HEK293 (cell line): ENCODE measurements around the gene ALOXE3.

Experiments
- GLI2 ChIP-seq: fragments of 450-650 bp; formaldehyde crosslinking; IDR thresholded peaks from 2 replicates; pipeline ENCODE4; 2017; ENCODE audit warnings: missing biosample characterization, missing genetic modification characterization, low read depth, borderline replicate concordance
- GLI4 ChIP-seq: fragments of 450-650 bp; formaldehyde crosslinking; IDR thresholded peaks from 2 replicates; pipeline ENCODE4 v1.5.1; 2016; ENCODE audit warnings: missing biosample characterization, missing genetic modification characterization
- KLF8 ChIP-seq: fragments of 450-650 bp; formaldehyde crosslinking; IDR thresholded peaks from 2 replicates; pipeline ENCODE4 v1.5.1; 2016; ENCODE audit warnings: missing biosample characterization, missing genetic modification characterization
- KLF9 ChIP-seq: fragments of 450-650 bp; formaldehyde crosslinking; IDR thresholded peaks from 2 replicates; pipeline ENCODE4 v1.5.1; 2016; ENCODE audit warnings: missing biosample characterization, missing genetic modification characterization, low read depth
- PRDM1 ChIP-seq: fragments of 450-650 bp; formaldehyde crosslinking; IDR thresholded peaks from 2 replicates; pipeline ENCODE4; 2016; ENCODE audit warnings: missing biosample characterization, missing genetic modification characterization
- YY1 ChIP-seq: fragments of 450-650 bp; formaldehyde crosslinking; IDR thresholded peaks from 2 replicates; pipeline ENCODE4 v1.5.1; 2018; ENCODE audit warnings: missing biosample characterization, missing genetic modification characterization
- ZBTB48 ChIP-seq: fragments of 450-650 bp; formaldehyde crosslinking; IDR thresholded peaks from 2 replicates; pipeline ENCODE4 v1.5.1; 2016; ENCODE audit warnings: missing biosample characterization, missing genetic modification characterization
- ZNF24 ChIP-seq: fragments of 450-650 bp; formaldehyde crosslinking; IDR thresholded peaks from 2 replicates; pipeline ENCODE4 v1.5.1; 2016; ENCODE audit warnings: missing biosample characterization, missing genetic modification characterization
- ZNF248 ChIP-seq: fragments of 450-650 bp; formaldehyde crosslinking; IDR thresholded peaks from 2 replicates; pipeline ENCODE4 v1.5.1; 2017; ENCODE audit warnings: missing biosample characterization, missing genetic modification characterization
- ZNF350 ChIP-seq: fragments of 450-650 bp; formaldehyde crosslinking; IDR thresholded peaks from 2 replicates; pipeline ENCODE4 v1.5.0; 2017; ENCODE audit warnings: missing biosample characterization, mild to moderate bottlenecking, missing genetic modification characterization
- ZNF501 ChIP-seq: fragments of 450-650 bp; formaldehyde crosslinking; IDR thresholded peaks from 2 replicates; pipeline ENCODE4 v1.5.1; 2016; ENCODE audit warnings: missing biosample characterization, missing genetic modification characterization
- ZNF529 ChIP-seq: fragments of 450-650 bp; formaldehyde crosslinking; IDR thresholded peaks from 2 replicates; pipeline ENCODE4 v1.5.1; 2017; ENCODE audit warnings: missing genetic modification characterization, missing biosample characterization; ENCODE audit not compliant: insufficient replicate concordance
- ZNF549 ChIP-seq: fragments of 450-650 bp; IDR thresholded peaks from 2 replicates; pipeline ENCODE4 v1.5.1; 2018; ENCODE audit warnings: missing biosample characterization, missing genetic modification characterization, mild to moderate bottlenecking, inconsistent platforms, moderate library complexity
- ZNF621 ChIP-seq: fragments of 450-650 bp; formaldehyde crosslinking; IDR thresholded peaks from 2 replicates; pipeline ENCODE4 v1.5.1; 2017; ENCODE audit warnings: missing biosample characterization, missing genetic modification characterization
- ZNF623 ChIP-seq: fragments of 450-650 bp; formaldehyde crosslinking; IDR thresholded peaks from 2 replicates; pipeline ENCODE4 v1.5.1; 2016; ENCODE audit warnings: missing biosample characterization, missing genetic modification characterization
- ZNF624 ChIP-seq: fragments of 450-650 bp; formaldehyde crosslinking; IDR thresholded peaks from 2 replicates; pipeline ENCODE4 v1.5.1; 2017; ENCODE audit warnings: missing biosample characterization, missing genetic modification characterization
- ZNF843 ChIP-seq: fragments of 450-650 bp; formaldehyde crosslinking; IDR thresholded peaks from 2 replicates; pipeline ENCODE4 v1.5.1; 2016; ENCODE audit warnings: missing biosample characterization, missing genetic modification characterization
- ZSCAN16 ChIP-seq: fragments of 450-650 bp; formaldehyde crosslinking; IDR thresholded peaks from 2 replicates; pipeline ENCODE4 v1.5.1; 2016; ENCODE audit warnings: missing biosample characterization, missing genetic modification characterization
- ZSCAN30 ChIP-seq: fragments of 450-650 bp; IDR thresholded peaks from 2 replicates; pipeline ENCODE4 v1.5.1; 2018; ENCODE audit warnings: missing biosample characterization, mild to moderate bottlenecking, missing genetic modification characterization, moderate library complexity
- TF ChIP-seq, protein P1 (sequence below): fragments of 450-650 bp; formaldehyde crosslinking; conservative IDR thresholded peaks from 2 replicates; pipeline ENCODE4 v1.5.1; 2016; ENCODE audit warnings: low read depth, missing biosample characterization, missing genetic modification characterization
- TF ChIP-seq, protein P2 (sequence below): fragments of 450-650 bp; formaldehyde crosslinking; IDR thresholded peaks from 2 replicates; pipeline ENCODE4 v1.5.1; 2016; ENCODE audit warnings: missing biosample characterization, missing genetic modification characterization
- TF ChIP-seq, protein P3 (sequence below): fragments of 450-650 bp; formaldehyde crosslinking; IDR thresholded peaks from 2 replicates; pipeline ENCODE4 v1.5.1; 2016; ENCODE audit warnings: missing biosample characterization, missing genetic modification characterization
- TF ChIP-seq, protein P4 (sequence below): fragments of 450-650 bp; formaldehyde crosslinking; IDR thresholded peaks from 2 replicates; pipeline ENCODE4 v1.5.1; 2016; ENCODE audit warnings: missing biosample characterization, missing genetic modification characterization, low read depth
- TF ChIP-seq, protein P5 (sequence below): fragments of 450-650 bp; formaldehyde crosslinking; IDR thresholded peaks from 2 replicates; pipeline ENCODE4 v1.5.1; 2017; ENCODE audit warnings: missing biosample characterization, mild to moderate bottlenecking, missing genetic modification characterization, moderate library complexity
- TF ChIP-seq, protein P6 (sequence below): fragments of 450-650 bp; formaldehyde crosslinking; IDR thresholded peaks from 2 replicates; pipeline ENCODE4 v1.5.1; 2016; ENCODE audit warnings: missing biosample characterization, missing genetic modification characterization, low read depth

ALOXE3 gene

DNA sequence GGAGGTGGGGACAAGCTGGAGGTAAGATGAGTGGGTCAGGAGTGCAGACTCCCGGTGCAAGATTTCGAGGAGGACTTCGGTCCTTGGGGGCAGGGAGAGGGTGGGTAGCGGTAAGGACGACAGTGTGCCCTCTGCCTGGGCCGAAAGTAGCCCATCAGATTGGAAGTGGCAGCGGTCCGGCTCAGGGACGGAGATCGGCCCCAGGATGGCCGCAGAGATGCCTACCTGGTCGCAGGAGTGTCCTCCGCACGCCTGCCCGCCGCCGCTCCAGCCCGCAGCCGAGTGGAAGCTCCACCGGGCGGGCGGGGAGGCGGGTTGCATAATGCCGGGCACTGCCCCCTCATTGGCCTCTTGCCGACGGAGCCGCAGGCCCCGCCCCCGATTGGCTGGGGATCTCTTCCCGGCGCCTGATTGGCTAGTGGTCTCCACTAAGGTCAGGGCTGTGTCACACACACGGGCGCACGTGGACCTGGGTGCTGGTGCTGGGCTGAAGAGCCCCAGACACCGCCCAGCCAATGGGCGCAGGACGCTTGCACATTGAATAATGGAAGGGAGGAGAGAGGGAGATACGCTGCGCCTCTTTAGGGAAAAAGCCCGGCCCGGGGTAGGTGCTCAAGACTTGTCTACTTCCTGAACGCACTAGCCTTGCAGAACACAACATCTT, 33.9 kb upstream of the ALOXE3 start, which contains the start of gene PER1 (continued):
- TF ChIP-seq, protein P1, sequence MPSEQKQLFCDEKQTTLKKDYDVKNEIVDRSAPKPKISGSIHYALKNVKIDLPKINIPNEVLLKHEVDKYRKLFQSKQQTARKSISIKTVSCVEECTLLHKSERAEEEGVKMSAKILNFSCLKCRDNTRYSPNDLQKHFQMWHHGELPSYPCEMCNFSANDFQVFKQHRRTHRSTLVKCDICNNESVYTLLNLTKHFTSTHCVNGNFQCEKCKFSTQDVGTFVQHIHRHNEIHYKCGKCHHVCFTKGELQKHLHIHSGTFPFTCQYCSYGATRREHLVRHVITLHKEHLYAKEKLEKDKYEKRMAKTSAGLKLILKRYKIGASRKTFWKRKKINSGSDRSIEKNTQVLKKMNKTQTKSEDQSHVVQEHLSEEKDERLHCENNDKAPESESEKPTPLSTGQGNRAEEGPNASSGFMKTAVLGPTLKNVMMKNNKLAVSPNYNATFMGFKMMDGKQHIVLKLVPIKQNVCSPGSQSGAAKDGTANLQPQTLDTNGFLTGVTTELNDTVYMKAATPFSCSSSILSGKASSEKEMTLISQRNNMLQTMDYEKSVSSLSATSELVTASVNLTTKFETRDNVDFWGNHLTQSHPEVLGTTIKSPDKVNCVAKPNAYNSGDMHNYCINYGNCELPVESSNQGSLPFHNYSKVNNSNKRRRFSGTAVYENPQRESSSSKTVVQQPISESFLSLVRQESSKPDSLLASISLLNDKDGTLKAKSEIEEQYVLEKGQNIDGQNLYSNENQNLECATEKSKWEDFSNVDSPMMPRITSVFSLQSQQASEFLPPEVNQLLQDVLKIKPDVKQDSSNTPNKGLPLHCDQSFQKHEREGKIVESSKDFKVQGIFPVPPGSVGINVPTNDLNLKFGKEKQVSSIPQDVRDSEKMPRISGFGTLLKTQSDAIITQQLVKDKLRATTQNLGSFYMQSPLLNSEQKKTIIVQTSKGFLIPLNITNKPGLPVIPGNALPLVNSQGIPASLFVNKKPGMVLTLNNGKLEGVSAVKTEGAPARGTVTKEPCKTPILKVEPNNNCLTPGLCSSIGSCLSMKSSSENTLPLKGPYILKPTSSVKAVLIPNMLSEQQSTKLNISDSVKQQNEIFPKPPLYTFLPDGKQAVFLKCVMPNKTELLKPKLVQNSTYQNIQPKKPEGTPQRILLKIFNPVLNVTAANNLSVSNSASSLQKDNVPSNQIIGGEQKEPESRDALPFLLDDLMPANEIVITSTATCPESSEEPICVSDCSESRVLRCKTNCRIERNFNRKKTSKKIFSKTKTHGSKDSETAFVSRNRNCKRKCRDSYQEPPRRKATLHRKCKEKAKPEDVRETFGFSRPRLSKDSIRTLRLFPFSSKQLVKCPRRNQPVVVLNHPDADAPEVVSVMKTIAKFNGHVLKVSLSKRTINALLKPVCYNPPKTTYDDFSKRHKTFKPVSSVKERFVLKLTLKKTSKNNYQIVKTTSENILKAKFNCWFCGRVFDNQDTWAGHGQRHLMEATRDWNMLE (tag by site-specific recombination), result no peak
- TF ChIP-seq, protein P2, sequence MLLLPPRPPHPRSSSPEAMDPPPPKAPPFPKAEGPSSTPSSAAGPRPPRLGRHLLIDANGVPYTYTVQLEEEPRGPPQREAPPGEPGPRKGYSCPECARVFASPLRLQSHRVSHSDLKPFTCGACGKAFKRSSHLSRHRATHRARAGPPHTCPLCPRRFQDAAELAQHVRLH (tag by site-specific recombination), result no peak; the same call in 1 of the 2 replicates
- TF ChIP-seq ZNF501 (tag by site-specific recombination), result peak; percentile 56; the same call in 1 of the 2 replicates
- TF ChIP-seq ZBTB48 (tag by site-specific recombination), result no peak
- TF ChIP-seq, protein P3, sequence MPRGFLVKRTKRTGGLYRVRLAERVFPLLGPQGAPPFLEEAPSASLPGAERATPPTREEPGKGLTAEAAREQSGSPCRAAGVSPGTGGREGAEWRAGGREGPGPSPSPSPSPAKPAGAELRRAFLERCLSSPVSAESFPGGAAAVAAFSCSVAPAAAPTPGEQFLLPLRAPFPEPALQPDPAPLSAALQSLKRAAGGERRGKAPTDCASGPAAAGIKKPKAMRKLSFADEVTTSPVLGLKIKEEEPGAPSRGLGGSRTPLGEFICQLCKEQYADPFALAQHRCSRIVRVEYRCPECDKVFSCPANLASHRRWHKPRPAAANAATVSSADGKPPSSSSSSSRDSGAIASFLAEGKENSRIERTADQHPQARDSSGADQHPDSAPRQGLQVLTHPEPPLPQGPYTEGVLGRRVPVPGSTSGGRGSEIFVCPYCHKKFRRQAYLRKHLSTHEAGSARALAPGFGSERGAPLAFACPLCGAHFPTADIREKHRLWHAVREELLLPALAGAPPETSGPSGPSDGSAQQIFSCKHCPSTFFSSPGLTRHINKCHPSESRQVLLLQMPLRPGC, result no peak
- no peak for TF ChIP-seq ZNF624
- no peak for TF ChIP-seq ZSCAN30 (tag by site-specific recombination)
- TF ChIP-seq, protein P4, sequence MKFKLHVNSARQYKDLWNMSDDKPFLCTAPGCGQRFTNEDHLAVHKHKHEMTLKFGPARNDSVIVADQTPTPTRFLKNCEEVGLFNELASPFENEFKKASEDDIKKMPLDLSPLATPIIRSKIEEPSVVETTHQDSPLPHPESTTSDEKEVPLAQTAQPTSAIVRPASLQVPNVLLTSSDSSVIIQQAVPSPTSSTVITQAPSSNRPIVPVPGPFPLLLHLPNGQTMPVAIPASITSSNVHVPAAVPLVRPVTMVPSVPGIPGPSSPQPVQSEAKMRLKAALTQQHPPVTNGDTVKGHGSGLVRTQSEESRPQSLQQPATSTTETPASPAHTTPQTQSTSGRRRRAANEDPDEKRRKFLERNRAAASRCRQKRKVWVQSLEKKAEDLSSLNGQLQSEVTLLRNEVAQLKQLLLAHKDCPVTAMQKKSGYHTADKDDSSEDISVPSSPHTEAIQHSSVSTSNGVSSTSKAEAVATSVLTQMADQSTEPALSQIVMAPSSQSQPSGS (tag by site-specific recombination), result no peak
- no peak for TF ChIP-seq ZNF529 (tag by site-specific recombination)
- TF ChIP-seq ZNF843 (tag by site-specific recombination), result 0 out of 2 replicates have a peak, but pooled peaks have one; percentile 24
- TF ChIP-seq ZNF24 (tag by site-specific recombination), result peak; percentile 65; the same call in 1 of the 2 replicates
- no peak for TF ChIP-seq ZNF621 (tag by site-specific recombination)
- peak; percentile 46; the same call in 1 of the 2 replicates for TF ChIP-seq KLF8 (tag by site-specific recombination)
- no peak for TF ChIP-seq ZNF623 (tag by site-specific recombination)
- no peak for TF ChIP-seq GLI4 (tag by site-specific recombination)
- TF ChIP-seq, protein P5, sequence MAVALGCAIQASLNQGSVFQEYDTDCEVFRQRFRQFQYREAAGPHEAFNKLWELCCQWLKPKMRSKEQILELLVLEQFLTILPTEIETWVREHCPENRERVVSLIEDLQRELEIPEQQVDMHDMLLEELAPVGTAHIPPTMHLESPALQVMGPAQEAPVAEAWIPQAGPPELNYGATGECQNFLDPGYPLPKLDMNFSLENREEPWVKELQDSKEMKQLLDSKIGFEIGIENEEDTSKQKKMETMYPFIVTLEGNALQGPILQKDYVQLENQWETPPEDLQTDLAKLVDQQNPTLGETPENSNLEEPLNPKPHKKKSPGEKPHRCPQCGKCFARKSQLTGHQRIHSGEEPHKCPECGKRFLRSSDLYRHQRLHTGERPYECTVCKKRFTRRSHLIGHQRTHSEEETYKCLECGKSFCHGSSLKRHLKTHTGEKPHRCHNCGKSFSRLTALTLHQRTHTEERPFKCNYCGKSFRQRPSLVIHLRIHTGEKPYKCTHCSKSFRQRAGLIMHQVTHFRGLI (tag by site-specific recombination), result no peak
- TF ChIP-seq ZNF549 (tag by site-specific recombination), result no peak
- no peak for TF ChIP-seq YY1
- TF ChIP-seq ZNF248 (tag by site-specific recombination), result no peak
- TF ChIP-seq PRDM1 (tag by site-specific recombination), result no peak
- peak; percentile 70 for TF ChIP-seq KLF9 (tag by site-specific recombination)
- no peak for TF ChIP-seq GLI2 (tag by site-specific recombination)
- TF ChIP-seq, protein P6, sequence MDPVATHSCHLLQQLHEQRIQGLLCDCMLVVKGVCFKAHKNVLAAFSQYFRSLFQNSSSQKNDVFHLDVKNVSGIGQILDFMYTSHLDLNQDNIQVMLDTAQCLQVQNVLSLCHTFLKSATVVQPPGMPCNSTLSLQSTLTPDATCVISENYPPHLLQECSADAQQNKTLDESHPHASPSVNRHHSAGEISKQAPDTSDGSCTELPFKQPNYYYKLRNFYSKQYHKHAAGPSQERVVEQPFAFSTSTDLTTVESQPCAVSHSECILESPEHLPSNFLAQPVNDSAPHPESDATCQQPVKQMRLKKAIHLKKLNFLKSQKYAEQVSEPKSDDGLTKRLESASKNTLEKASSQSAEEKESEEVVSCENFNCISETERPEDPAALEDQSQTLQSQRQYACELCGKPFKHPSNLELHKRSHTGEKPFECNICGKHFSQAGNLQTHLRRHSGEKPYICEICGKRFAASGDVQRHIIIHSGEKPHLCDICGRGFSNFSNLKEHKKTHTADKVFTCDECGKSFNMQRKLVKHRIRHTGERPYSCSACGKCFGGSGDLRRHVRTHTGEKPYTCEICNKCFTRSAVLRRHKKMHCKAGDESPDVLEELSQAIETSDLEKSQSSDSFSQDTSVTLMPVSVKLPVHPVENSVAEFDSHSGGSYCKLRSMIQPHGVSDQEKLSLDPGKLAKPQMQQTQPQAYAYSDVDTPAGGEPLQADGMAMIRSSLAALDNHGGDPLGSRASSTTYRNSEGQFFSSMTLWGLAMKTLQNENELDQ (tag by site-specific recombination), result no peak
- no peak for TF ChIP-seq ZSCAN16 (tag by site-specific recombination)
- no peak for TF ChIP-seq ZNF350
